Stimulated activated CD8-positive, alpha-beta memory T cell treated with anti-CD3 and anti-CD28 coated beads, Interleukin-4, amount 100 ng/mL, for 24 hours (primary cell): ENCODE results near the gene ABCC6.
"Not testable (repeated sequence)": the region's sequence is repeated elsewhere in the genome, so short reads cannot be mapped to it uniquely, and the experiment has no call there.

Experiments
- DNase-seq: peaks from one replicate; pipeline ENCODE4 v3.0.0-alpha.2; 2020; ENCODE audit warnings: low read depth

The ABCC6 gene

DNA sequence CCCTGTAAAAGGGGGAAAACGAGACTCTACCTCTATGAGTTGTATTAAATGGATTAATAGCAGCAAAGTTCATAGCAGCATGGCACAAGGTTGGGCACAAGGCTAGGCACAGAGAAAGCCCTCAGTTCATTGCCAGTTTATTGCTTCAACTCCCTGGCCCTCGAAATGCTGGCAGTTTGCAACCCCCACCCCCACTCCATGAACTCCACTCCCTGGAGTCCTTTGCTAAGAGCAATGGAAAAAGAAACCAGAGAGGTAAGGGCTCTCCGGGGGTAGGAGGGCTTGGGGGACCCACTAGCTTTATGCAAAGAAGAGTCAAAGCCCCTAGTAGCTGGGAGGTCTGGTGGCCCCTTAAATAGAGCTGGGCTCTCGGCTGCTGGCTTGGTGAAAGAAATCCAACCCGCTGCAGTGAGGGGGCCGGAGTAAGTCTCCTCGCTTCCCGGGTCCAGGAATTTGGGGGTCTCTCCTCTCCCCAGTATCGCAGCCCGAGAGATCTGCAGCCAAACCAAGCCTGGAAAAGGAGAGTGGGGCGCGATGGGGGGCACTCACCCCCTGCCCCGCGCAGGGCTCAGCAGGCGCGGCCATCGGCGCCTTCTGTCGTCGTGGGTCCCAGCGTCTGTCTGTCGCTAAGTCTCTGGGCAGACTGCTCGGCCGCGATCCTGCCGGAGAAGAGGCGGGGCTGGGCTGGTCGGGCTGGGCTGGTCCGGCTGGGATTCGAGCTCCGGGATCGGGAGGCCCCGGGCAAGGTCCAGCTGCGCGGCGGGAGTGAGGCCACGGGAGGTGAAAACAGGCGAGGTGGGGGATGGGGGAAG, at the start of gene ABCC6:
ABCC6 (minus strand) TSS at position 645 of the 812 bp plus-strand sequence; CDS start at position 585, 60 bp downstream.
- DNase-seq = not testable (repeated sequence)

DNA sequence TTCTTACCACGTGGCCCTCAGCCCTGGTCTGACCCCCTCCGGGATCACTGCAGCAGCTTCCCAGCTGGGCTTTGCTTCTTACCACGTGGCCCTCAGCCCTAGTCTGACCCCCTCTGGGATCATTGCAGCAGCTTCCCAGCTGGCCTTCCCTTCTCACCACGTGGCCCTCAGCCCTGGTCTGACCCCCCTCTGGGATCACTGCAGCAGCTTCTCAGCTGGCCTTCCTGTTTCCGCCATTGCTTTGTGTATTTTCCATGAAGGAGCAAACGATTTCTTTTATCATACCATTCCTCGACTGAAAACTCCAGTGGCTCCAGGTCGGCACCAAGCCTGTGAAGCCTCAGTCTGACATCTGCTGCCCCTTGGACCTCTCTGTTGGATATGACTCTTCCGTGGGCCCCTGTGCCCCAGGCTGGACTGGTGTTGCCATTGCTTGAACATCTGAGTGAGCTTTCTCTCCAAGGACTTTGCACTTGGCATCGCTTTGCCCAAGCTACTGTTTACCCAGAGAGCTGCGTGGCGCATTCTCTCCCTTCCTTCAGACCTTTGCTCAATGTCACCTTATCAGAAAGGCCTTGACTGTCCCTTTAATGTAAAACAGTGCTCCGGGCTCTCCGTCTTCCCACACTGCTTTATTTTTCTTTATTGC, 49.4 kb upstream of the ABCC6 start:
- DNase-seq = not testable (repeated sequence)

- DNase-seq = not testable (repeated sequence)
These were observed 48.4 kb upstream of the ABCC6 start for GRCh38 chr16:16271658-16272057.

GRCh38 chr16:16268185-16268808, 45.0 kb upstream of the ABCC6 start:
- DNase-seq = not testable (repeated sequence)

- not testable (repeated sequence) for DNase-seq
These were observed 44.4 kb upstream of the ABCC6 start for GRCh38 chr16:16267708-16268107.

DNA sequence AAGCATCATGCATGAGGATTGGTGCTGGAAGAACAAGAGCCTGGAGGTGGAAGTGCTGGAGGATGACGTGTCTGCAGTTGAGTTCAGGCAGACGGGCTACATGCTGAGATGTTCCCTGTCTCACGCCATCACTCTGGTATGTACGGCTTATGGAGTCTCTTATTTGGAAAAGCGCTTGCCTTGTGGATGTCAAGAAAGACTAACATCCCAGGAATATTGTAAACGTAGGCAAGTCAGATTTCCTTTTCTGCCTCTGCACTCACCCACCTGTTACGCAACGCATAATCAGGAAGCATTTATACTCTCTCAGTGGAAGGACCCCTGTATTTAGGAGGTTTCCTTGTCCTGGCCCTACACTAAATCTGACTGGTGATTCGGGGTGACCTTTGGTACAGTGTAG, 41.8 kb upstream of the ABCC6 start:
- not testable (repeated sequence) for DNase-seq

DNA sequence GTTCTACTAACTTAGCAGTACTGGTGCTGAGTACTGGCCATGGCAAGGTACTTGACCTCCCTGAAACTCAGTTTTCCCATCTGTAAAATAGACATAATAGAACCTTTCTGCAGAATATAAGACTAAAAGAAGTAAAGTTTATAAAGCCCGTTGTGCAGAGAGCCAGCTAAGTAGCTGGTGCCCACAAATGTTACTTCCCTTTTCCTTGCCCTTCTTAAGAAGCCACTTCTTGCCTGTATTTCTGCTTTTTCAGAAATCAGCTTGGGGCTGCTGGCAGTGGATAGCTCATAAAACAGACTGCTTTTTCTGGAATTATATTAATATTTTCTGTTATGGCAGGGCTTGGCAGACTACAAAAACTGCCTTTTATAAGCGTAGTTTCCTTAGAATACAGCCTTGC, 40.7 kb upstream of the ABCC6 start:
- not testable (repeated sequence) for DNase-seq

- not testable (repeated sequence) for DNase-seq
These were observed 39.8 kb upstream of the ABCC6 start for GRCh38 chr16:16262954-16263555.

- not testable (repeated sequence) for DNase-seq
These were observed 36.7 kb upstream of the ABCC6 start for GRCh38 chr16:16259971-16260370.

- DNase-seq = not testable (repeated sequence)
These were observed 35.5 kb upstream of the ABCC6 start for GRCh38 chr16:16258822-16259221.

DNA sequence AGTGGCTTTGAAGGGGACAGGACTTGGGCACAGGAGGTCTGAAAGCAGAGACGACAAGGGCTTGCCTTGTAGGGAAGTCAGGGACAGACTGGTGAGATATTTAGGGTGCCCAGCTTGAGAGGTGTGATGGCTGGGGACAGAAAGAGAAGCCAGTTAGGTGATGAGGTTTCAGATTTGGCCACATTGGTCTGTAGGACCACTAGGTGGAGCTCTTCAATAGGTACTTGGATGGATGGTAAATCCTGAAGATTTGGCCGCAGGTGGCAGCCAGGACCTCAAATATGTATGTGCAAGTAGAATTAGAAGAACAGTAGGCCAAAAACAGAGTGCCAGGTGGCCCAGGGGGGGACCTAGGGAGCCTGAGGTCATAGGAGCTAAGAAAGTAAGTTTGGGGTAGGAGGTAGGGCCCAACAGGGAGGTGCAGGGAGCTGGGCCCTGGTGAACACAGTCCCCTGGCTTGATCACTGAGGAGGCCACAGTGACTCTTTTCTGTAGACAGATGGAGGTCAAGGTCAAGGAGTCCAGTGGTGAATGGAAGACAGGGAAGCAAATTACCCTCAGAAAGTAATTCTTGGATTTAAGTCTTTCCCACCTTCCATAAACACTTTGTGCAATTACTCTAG, 34.1 kb upstream of the ABCC6 start:
- DNase-seq = not testable (repeated sequence)

DNA sequence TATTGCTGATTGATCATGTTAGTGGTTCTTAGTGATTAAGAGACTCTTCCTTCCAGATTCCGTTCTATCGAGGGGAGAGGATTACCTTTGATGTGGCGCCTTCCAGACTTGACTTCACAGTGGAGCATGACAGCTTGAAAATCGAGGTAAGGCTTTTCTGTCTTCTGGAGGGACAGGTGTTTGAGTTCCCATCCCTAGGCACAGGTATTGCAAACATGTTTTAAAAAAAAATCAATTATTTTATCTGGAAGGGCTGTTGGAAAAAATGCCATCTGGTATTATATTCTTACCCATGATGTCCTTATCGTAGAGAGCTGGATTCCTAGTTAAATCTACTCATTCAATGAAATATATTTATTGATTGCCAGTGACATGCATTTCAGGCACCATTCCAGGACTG, 29.1 kb upstream of the ABCC6 start:
- DNase-seq = not testable (repeated sequence)

DNA sequence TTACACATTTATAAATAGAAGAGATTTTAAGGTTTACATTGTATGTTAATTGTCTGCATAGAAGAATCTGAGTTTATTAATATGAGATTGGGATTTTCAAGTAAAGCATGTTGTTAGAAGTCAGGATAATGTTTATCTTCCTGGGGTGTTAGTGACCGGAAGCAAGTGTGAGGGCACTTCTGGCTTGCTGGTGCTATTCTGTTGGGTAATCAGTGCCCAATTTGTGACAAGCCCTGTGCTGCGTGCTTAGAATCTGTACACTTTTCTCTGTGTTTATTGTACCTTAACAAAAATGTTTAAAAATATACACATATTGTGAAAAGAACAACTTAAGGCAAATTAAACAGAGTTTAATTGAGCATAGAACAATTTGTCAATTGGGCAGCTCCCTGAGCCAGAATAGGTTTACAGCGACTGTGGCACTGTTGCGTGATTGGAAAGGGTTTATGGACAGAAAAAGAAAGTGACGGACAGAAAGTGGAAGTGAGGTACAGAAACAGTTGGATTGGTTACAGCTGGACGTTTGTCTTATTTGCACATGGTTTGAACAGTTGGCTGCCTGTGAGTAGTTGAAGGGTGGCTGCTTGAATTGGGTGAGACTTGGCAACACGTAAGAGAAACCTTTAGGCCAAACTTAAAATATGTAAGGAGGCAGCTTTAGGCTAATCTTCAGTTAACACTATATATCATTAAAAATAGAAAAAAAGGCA, 26.5 kb upstream of the ABCC6 start:
- not testable (repeated sequence) for DNase-seq

DNA sequence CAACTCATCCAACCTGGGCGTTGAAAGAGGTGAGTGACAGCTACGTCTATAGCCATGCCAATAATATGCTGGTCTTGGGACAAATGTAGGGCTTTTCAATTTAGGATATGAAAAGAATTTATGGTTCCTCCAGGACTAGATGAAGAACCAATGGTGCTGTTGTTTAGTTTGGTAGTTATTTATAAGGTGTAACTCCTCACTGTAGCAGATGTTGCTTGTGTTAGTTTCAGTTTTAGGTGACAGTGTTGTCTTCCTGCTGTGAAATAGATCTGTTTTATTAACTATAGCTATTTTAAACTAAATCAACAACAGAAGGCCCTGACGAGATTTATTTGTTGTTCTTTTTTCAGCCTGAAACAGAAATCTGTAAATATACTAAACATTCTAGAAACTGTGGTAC, 24.1 kb upstream of the ABCC6 start:
- not testable (repeated sequence) for DNase-seq

DNA sequence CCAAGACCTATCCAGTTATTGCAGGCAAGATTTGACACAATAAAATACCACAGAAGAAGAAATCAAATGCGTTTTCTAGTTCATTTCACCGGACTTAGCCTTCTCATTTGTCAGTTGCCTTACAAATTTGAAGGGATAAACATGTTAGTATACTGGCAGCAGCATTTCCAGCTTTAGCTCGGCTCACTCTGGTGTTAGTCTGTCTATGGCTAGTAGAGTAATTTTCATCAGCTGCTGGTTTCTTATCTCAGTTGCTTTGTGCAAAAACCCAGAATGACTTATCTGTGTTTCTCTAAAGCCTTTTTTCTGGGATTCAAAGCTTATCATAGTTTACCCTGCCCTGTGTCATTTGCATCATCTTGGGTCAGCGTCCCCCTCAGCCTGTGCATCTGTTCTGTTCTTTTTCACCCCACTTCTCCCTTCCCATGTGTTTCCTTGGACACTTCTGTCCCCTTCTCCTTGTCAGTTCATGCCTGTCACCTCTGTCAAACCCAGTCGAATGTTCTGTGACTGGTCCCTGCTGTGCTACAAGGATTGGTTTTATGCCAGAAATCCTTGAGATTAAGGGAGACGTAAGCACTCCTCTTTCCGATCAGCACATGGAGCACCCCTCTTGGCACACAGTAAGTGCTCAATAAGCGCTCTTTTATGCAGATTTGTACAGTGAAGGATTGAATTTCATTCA, 23.4 kb upstream of the ABCC6 start:
- not testable (repeated sequence) for DNase-seq

DNA sequence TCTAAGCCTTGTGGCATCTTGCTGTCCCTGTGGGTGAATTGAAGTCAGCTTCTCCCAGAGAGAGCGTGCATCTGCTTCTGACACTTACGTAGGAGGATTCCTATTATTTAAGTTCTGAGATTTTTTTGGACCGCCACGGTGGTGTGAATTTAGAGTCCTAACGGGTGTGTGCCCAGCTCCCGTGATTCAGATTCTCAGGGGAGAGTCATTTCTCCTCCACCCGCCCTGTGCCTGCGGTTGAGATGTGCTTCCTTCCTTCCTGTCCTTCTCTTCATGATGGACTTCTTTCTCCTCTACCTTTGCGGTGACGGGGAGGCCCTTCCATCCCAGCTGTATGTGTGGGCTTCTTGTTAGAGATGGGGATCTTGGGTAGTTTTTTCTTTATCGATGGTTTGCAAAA, 20.6 kb upstream of the ABCC6 start:
- not testable (repeated sequence) for DNase-seq

DNA sequence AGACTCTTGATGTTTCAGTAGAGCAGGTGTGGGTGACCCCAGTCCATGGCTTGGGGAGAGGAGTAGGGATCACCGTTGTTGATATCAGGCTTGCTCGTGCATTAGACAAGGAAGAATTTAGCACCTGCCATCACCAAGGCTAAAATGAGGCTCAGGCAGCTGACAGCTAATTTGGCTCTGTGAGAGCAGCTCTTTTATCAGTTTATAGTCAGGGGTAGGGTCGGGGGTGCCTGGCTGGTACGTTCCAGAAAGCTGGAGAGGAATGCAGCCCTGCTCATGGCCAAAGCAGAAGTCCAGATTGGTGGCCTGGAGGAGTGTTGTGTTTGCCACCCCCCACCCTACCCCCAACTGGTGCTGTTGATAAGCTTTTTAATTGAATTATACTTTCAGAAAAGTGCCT, 17.4 kb upstream of the ABCC6 start:
- not testable (repeated sequence) for DNase-seq

DNA sequence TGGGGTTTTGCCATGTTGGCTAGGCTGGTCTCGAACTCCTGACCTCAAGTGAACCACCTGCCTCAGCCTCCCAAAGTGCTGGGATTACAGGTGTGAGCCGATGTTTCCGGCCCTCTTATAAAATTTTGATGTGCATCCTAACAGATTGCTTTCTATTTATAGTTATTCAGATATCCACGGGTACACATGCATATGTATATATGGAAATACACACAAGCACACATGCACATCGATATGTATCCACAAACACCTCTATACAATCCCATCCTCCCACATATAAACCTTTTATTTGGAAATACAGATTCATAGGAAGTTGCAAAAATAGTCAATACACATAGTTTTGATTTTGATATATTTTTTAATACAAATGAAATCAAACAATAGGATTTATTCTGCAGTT, 14.4 kb upstream of the ABCC6 start:
- DNase-seq = not testable (repeated sequence)

GRCh38 chr16:16237071-16237470, 13.8 kb upstream of the ABCC6 start:
- DNase-seq = not testable (repeated sequence)

GRCh38 chr16:16232692-16233061, 9.4 kb upstream of the ABCC6 start:
- DNase-seq = not testable (repeated sequence)
